OCI-LY3 (cell line): ENCODE data around the gene PIAS3.

Source experiments
- EZH2phosphoT487 ChIP-seq: fragments of 200-600 bp; shearing (Covaris generic); IDR thresholded peaks from 2 replicates; pipeline ENCODE4 v1.6.1; 2018; ENCODE audit warnings: antibody characterized with exemption, mixed run types, low read depth
- TF ChIP-seq, protein P1 (sequence below): fragments of 200-600, 300-600 bp; sonication (generic); IDR thresholded peaks from 2 replicates; pipeline ENCODE4 v1.5.1; 2014; ENCODE audit warnings: antibody characterized with exemption, low read length, low read depth

DNA sequence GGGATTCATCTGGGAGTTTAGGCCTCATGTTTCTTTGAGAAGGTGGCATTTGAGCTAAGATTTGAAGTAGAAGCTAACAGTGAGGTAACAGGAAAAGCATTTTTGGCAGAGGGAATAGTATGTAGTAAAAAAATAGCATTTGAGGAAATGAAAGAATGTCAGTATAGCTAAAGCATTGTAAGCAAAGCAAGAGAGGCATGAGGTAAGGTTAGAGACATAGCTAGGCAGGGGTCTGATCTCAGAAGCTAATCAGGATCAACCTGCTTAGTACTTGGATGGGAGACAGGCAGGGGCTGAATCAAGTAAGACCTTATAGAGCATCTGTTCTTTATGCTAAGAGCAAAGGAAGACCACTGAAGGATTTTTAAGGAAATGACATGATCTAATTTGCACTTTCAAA is 30.9 kb downstream of the PIAS3 start:
- TF ChIP-seq, protein P1, sequence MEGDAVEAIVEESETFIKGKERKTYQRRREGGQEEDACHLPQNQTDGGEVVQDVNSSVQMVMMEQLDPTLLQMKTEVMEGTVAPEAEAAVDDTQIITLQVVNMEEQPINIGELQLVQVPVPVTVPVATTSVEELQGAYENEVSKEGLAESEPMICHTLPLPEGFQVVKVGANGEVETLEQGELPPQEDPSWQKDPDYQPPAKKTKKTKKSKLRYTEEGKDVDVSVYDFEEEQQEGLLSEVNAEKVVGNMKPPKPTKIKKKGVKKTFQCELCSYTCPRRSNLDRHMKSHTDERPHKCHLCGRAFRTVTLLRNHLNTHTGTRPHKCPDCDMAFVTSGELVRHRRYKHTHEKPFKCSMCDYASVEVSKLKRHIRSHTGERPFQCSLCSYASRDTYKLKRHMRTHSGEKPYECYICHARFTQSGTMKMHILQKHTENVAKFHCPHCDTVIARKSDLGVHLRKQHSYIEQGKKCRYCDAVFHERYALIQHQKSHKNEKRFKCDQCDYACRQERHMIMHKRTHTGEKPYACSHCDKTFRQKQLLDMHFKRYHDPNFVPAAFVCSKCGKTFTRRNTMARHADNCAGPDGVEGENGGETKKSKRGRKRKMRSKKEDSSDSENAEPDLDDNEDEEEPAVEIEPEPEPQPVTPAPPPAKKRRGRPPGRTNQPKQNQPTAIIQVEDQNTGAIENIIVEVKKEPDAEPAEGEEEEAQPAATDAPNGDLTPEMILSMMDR, result no peak
- no peak for TF ChIP-seq EZH2phosphoT487
